Frontal cortex (tissue), 4 donors: ENCODE results near the gene SIGLEC6. TPM values are rescaled to one million over a fixed set of nuclear protein-coding genes. Genes with fewer than 3 reads are reported as not detected.

Experiments used
- DNase-seq, 2 donors: peaks; one replicate each; pipeline ENCODE4 v3.0.0; 2012; ENCODE audit warnings: low spot score in 2 of 2
- FAIRE-seq: peaks from 2 replicates; lab custom pipeline; 2012; peaks lifted over from hg19 to GRCh38; lab: Jason Lieb, UNC
- total RNA-seq: library from RNA; depleted of rRNA; stranded (reverse); fragments of >200 nt; gene quantifications from one replicate; pipeline ENCODE4 v1.2.3, GENCODE V29; 2014
- donor health status: control.
- donor health status: control.
- donor health status: control.

SIGLEC6 gene
- not detected for total RNA-seq

DNA sequence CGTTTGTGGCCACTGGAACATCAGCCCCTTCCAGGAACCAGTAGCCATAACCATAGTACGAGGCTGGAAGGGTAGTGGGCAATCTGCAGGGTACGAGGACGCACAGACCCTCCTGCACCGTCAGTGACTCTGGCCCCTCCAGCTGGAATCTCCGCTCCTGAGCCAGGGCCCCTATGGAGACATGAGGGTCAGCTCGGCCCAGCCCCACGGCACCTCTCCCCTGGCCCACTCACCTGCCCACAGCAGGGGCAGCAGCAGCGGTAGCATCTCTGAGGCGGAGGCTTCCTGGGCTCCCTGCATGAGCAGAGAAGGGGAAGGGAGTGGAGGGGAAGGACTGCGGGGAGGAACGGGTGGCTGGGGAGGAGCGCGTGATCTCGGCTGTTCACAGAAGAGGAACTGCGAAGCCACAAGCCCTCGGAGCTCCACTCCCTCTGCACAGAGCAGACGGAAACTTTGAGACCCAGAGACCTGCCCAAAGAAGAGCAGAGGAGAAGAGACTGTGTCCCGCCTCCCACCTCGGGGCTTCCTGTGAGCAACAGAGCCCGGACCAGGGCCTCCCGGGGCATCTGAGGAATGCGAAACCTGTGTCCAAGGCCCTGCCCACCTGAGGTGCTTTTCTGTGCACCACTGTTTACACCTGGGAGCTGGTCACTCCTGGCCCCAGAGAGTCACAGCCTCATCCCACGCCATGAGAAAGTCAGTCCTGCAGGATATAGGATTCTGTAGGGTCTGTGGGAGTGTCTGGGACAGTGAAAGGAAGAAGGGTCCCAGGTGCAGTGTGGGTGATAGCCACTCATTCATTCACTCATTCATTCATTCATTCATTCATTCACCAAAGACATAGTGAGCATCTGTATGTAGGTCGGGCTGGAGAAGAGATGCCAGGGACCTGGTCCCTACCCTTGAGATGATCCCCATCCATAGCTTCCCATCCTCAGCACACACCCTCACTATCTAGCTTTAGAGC, at the start of gene SIGLEC6:
SIGLEC6 (minus strand) TSS at position 322 of the 967 bp plus-strand sequence; CDS start at position 300, 22 bp downstream.
- no peak for DNase-seq
- no peak for FAIRE-seq

DNA sequence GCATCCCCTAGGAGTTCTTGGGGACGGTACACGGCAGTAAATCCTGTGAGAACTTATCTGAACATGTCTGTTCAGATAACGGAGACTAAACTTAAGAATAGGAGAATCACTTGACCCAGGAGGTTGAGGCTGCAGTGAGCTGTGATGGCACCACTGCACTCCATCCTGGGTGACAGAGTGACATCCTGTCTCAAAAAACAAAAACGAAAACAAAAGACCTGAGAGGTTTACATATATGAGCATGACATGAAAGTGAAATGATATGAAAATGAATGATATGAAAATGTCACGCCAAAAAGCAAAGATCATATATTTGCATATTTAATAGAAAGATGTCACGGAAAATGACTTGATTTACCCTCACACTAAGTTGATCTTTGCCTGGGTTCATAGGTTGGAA, 45.4 kb upstream of the SIGLEC6 start:
- no peak for FAIRE-seq
- no peak for DNase-seq

DNA sequence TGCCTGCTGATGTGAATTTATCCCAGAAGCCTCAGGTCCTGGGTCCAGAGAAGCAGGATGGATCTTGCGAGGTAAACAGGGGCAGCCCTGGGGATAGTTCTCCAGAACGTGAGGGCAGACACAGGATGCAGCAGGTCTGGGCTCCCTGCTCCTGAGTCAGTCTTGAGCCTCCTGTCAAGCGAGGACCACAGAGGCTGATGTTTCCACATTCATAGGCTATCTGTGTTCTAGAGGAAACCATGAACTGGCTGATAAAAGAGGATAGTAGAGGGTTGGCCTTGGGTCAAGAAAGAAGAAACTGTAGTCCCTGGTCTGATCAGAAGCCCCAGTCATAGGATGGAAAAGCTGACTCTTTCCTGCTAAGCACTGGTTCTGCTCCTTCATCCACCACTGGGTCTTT, 41.9 kb upstream of the SIGLEC6 start:
- DNase-seq (no peak), FAIRE-seq (no peak)

DNA sequence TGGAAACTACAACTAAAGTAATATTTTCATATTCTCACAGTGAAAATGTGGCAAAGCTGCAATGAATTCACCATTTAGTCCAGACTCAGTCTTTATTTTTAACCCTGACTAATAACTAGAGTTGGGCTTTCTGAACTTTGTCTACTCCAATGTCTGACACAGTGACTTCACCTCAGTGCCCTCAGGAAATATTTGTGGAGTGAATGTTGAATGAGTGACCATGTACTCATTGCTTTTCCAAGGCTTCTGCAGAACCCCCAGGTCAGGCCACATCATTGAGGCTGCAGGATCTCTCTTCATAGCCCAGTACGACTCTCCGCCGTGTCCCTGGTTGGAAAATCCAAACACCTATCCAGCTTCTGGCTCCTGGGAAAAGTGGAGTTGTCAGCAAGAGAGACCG, 41.4 kb upstream of the SIGLEC6 start:
- DNase-seq (no peak), FAIRE-seq (no peak)

DNA sequence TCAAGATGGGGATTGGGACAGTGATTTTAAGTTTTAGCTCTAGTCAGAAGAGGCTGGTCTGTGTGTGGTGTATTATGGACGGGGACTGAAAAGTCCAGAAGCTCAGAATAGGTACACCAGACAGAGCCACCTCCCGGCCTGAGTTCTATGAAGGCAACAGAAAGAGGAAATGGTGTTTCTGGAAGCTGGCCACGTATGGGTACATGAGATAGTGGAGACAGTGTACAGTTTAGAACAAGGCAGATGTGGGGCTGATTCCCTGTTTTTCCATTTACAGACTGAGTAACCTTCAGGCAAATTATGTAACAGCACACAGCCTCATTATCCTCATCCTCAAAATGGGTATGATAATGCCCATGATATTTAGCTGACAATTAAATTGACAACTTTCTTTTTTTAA, 40.9 kb upstream of the SIGLEC6 start:
- no peak for DNase-seq
- FAIRE-seq: no peak

DNA sequence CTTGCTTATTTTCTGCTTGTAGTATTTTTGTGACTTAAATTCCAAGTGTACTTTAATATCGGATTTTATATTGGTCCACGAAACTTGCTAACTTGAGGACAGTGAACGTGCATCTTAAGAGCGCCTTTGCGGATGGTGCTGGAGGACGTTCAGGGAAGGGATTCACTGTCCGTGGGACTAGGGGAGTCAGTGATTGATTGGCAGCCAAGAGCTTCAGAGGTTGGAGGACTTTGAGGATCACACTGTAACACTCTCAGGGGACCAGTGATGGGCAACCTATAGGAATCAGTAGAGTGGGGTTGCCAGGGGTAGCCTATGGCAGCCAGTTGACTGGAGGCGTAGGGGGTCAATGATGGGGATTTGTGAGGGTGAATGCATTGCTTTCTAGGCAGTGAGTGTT, 40.1 kb upstream of the SIGLEC6 start:
- no peak for FAIRE-seq
- no peak for DNase-seq

DNA sequence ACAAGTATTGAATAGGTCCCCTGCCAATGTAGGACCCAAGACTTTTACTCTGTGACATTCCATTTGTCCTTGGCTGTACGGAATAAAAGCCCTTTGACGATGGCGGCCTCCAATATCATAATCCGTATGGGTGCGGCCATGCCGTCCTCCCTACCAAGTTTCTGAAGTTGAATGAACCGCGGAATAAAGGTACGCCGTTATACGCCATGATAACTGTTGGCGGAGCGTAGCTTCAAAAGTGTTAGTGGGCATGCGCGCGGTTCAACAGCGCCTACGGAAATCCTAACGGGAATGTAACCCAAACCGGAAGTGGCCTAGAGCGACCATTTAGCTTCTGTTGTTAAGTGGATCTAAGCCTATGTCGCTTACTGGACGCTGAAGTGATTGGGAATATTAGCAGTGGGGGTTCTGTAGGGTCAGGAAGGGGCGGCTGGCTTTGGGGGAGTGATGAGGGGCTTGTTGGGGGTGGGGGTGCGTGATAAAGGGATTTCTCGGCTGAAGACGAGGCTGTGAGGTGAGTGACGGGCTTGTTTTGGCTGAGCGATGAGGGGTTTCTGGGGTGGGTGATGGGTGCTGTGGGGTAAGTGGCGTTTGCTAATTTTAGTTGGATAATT, 39.6 kb upstream of the SIGLEC6 start, which contains the start of gene ZNF175:
ZNF175 (plus strand) TSS at position 322 of the 614 bp plus-strand sequence. CDS start 2,047 bp downstream, outside the sequence.
- FAIRE-seq (peak; percentile 91), DNase-seq (peak; percentile 67 to 81)

DNA sequence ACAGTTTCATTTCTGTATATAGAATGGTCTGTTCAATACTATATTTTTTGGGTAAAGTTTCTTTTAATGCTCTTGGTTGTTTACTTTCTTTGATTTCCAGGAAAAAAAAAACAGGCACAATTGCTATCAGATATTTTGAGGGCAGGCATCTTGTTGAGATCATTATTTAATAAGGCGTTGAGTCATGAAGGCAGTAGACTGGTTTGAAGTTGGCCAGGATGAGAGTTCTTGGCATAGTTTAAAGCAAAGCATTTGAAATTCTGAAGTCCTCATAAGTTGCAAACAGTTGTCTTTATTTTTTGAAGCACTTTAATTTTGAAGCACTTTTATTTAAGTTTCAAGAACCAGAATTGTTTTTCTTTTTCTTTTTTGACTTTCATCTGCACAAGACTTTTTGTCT, 37.0 kb upstream of the SIGLEC6 start:
- DNase-seq (no peak), FAIRE-seq (no peak)

DNA sequence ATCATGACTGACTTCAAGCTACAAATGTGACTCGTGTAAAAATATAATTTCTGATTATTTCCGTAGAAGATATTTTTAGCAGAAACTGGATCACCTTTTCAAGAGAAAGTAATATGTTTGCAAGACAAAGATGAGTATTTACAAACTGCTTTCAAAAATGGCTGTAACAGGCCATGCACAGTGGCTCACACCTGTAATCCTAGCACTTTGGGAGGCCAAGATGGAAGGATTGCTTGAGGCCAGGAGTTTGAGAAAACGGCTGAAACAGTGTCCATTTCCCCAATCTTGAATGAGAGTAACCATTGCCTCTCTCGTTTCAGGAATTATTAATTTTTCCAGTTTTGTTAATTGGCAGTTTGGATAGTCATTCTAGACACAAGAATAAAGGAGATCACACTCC, 36.1 kb upstream of the SIGLEC6 start:
- DNase-seq (no peak), FAIRE-seq (no peak)

DNA sequence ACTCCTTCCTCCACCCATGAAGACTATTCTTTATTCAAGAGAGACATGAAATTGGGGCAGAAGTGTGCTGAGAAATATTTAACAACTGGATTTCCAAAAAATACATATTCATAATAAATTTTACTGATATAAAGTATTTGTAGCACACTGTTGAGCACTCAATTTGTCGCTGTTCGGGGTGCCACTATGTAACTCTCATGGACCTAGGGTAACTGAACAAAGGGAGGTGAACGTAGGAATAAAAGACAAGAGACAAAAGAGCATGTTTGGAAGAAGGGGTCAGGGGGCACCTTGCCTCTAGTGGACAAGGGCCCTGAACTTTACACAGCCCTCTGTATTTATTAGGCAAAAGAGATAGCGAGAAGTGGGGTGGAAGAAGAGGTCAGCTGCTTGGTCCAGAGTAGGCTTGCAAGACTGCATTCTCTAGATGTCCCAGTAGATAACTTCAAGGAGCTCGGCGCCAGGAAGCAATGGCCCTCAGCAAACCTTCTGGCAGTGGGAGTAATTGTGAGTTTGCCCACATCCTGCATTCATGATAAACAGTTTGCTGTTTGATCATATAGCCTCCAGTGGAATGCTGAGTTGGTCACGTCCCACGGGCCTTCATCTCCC, 35.1 kb upstream of the SIGLEC6 start:
- no peak for FAIRE-seq

DNA sequence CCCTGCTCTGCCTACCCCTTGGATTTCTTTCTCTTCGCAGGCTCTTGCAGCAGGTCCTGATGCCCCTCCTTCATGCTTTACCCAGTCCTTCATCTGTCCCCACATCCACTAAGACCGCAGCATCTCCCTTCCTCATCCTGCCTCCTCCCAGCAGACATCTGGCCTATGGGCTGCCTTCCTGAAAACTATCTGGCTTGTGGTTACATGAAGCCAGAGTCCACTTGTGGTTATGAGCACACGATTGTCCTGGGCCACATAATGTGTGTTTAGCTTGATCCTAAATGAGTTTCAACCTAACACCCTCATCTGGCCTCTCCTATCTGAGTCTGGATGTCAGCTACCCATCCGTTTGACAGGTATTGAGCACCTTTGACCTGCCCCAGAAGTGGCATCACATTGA, 34.1 kb upstream of the SIGLEC6 start:
- FAIRE-seq: no peak
- DNase-seq: no peak

More for the DNA sequence above, 35.1 kb upstream of the SIGLEC6 start:
- no peak for DNase-seq

DNA sequence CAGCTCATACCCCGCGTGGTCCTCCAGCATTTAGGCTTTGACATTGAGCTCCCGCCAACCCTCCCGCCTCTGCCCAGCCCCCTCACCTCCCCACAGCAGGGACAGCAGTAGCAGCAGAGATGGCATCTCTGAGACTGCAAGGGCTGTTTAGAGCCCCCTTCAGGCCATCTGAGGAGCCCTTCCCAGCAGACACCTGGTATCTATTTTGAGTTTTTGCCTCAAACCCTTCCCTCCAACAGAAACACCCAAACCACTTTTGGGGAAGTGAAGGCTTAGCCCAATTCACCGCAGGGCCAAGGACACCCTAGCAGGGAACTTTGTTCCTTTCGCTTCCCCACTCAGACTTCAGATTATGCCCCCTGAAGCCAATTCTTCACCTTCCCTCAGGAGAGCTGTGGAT, 33.3 kb upstream of the SIGLEC6 start:
- DNase-seq (no peak), FAIRE-seq (no peak)

DNA sequence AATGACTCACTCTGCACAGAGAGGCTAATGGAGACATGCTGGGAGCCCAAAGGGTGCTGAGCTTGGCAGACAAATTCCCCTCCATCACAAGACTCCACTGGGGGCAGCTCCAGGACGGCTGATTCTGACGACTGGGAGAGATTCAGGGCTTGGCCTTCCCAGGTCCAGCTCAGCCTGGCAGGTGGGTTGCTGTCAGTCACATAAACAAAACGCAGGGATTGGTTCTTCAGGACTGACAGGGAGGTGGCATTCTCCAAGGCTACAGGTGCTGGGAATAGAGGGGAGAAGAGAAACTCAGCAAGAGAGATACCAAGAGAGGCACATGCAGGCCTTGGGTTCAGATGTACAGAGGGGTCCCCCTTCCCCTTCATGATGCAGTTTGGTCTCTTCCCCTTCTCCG, 28.9 kb upstream of the SIGLEC6 start:
- FAIRE-seq (no peak), DNase-seq (no peak)

DNA sequence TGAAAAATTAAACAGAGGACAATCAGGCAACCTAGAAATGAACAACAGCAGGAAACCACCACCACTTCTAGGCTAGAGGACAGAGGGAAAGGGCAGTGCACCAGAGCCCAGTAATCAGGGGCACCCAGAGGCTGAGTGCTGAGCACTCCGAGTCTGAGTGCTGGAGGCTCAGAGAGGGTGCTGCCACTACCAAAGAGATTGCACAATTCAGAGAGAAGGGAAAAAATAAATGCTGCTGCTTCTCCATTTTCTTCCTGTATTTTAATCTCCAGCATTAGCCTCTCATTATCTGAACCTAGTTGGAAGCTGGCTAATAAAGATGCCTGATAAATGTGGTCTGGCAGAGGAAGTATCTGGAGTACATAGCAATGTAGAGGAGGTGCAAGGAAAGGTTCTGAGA, 27.8 kb upstream of the SIGLEC6 start:
- DNase-seq: no peak
- FAIRE-seq: no peak

DNA sequence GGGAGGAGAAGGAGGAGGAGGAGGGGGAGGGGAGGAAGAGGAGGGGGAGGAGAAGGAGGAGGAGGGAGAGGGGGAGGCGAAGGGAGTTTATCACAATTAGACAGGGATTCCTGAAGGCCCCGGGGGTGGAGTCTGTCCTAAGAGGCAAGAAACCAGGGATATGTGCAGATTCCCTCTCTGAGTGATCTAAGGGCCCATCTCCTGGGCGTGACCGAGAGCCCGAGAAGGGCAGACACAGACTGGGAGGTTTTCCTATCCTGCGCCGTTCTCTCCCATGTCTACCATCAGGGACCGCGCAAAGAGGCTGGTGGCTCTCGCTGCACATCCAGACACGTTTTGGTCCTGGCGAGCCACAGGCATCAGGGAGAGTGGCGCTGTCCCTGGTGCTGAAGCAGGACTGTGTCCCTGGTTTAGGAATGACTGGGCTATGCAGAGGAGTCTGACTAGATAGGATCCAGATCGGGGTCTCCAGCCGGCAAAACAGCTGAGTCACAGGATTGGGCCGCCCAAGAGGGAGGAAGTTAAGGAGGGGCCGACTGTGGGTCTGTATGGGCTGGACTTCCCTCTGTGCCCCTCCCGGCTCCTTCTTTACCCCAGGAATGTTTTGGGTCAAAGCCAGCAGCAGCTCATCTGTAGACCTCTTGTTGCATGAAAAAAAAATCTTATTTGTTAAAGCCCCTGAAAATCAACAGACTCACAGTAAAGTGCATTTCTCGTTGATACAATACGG, 21.7 kb upstream of the SIGLEC6 start:
- peak; percentile 10 to 33 for DNase-seq
- no peak for FAIRE-seq

DNA sequence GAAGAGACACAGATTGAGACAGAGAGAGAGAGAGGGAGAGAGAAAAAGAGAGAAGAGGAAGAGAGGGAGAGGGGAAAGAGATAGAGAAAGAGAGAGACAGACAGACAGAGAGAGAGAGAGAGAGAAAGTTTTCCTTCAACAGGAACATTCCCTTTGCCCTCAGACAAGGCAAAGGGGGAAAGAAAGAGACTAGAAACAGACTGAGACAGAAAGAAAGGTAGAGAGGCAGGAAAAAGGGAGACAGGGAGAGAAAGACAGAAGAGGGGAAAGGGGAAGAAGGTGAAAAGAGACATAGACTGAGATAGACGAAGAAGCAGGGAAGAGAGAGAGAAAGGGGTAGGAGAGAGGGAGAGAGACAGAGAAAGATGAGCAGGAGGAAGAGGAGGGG, 21.1 kb upstream of the SIGLEC6 start:
- DNase-seq (no peak), FAIRE-seq (no peak)

DNA sequence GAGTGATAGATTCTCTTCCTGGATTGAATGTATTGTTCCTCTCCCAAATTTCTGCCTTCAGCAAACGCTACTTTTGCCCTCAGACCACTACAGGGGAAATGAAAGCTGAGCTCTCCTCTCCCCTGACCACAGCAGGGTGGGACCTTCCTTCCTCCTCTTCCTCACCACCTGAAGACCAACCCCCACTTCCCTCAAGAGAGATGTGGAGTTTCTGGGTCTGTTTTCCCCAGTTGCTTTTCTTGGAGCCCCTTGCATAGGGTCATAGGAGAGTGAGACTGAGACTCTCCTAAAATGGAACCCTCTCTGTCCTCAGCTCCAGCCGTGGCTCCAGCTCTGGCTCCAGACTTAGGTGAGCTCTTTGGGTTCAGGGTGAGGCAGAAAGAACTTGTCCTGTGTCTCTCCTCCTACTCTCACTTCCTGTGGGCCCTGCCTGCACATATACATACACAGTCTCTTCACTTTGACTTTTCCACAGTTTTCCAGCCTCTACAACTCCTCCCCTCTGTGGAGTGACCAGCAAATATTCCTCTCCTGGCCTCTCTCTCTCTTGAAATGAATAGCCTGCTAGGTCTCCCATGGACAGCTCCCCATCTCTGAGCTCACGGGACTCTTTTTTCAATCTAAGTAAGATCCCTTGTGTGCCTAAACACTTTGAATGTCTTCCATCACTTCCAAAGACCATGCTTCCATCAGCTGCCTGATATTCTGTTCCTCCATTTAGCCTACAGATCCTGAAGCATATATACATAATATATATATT, 20.4 kb upstream of the SIGLEC6 start:
- no peak for FAIRE-seq
- no peak for DNase-seq

DNA sequence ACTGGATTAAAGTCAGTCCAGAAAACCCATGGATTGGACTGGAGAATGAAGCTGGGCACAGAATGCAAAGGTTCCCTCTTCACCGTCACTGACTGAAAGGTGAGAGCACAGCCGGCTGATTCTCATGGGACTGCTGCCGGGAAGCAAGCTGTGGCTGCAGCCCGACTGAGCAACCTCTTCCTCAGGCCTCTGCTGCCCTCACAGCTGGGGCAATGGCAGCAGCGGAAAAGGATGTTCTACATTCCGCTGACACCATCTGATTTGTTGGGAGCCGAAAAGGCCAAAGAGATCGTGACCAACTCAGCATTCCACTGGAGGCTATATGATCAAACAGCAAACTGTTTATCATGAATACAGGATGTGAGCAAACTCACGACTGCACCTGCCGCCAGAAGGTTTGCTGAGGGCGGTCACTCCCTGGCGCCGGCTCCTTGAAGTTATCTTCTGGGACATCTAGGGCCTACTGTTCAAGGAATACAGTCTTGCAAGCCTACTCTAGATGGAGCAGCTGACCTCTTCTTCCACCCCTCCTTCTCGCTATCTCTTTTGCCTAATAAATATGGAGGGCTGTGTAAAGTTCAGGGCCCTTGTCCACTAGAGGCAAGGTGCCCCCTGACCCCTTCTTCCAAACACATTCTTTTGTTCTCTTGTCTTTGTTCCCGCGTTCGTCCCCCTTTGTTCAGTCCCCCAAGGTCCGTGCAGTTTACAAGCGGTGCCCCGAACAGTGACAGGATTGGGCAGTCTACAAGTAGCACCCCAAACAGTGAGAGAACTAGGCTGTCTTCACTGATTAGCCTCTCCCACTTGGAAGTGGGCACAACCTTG, 19.6 kb upstream of the SIGLEC6 start:
- DNase-seq (no peak), FAIRE-seq (no peak)
